ENCODE measurements around the gene CAMTA1.

The CAMTA1 gene

GRCh38 chr1:7248549-7249199 lies 463.4 kb downstream of the CAMTA1 start:
- DNase-seq (ENCODE audit: low read depth in 3 of 3, low spot score in 1 of 3): no peak

GRCh38 chr1:7249516-7249915 lies 464.3 kb downstream of the CAMTA1 start:
- no peak for DNase-seq (ENCODE audit: low read depth in 3 of 3, low spot score in 1 of 3)

DNA sequence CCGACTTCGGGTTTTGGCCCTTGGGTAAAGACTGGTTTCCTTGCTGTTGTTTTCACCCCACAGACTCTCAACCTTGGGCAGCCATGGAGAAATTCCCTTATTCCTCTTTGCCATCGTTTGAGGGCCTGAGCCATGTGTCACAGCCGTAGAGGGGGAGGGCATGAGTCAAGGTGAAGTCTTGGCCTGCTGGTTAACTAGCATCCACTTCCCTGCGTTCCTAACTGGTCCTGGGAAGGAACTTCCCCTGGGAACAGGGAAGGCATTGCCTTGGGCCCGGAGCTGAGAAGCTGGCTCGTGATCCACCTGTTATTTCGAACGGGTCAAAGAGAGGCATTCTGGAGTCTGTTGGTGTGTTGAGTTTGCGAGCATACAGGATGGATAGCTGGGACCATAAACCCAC lies 464.9 kb downstream of the CAMTA1 start:
- DNase-seq (ENCODE audit: low read depth in 3 of 3, low spot score in 1 of 3): no peak

DNA sequence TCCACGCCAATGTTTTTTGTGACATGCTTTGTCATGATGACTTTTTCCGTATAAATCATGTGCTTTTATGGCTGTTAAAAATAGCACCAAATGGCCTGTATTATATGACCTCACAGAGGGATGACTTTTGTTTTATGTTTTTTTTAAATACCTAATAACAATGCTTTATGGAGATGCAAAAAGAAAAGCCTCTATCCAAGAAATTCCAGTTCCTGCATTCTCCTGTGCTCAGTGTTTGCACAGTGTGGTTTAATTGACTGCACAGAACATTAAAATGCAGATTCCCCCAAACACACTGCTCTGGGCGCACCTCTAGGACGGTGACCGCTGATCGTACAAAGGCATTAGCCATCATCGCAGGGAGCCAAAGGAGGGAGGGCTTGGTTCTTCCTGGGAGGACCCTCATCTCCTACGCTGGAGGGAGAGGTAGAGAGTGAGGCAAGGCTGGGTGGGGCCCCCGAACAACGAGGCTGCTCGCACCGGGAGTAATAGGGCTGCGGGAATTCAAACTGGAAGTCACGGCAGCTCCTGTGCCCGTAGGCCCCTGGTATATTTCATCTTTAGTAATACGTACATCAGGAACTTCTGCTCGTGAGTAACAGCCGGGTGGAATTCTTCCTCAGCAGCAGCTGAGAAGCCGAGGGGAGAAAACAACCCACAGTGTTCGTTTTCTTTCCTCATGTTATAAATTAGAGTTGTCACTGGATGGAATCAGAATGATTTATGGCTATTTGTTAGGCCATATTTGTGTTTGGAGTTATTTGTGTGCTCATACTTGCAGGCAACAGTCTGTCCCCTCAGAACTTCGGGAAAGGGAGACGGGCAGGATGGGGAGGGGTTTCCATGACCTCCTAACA lies 465.6 kb downstream of the CAMTA1 start:
- no peak for DNase-seq (ENCODE audit: low read depth in 3 of 3, low spot score in 1 of 3)

DNA sequence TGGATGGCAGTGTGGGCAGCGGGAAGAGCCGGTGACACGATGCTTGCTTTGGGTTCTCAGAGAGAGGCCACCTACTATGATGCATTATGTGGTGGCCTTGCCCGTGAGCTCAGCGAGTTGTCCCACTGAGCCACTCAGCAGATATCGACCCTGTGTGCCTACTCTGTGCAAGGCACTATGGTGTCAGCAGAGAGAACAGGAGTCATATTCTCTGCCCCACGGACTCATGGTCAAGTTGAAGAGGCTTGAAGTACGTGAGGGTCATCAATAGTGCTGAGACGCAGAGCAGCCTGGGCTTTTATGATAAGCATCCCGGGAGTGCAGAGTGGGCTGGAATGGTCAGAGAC lies 466.2 kb downstream of the CAMTA1 start:
- no peak for DNase-seq (ENCODE audit: low read depth in 3 of 3, low spot score in 1 of 3)

GRCh38 chr1:7252411-7253117 lies 467.3 kb downstream of the CAMTA1 start:
- DNase-seq (ENCODE audit: low read depth in 3 of 3, low spot score in 1 of 3): no peak

- no peak for DNase-seq (ENCODE audit: low read depth in 3 of 3, low spot score in 1 of 3)
Observed at GRCh38 chr1:7253118-7253480, 467.8 kb downstream of the CAMTA1 start.

- no peak for DNase-seq (ENCODE audit: low read depth in 3 of 3, low spot score in 1 of 3)
Observed at GRCh38 chr1:7253988-7254587, 468.8 kb downstream of the CAMTA1 start.

GRCh38 chr1:7255303-7256058 lies 470.2 kb downstream of the CAMTA1 start:
- DNase-seq (ENCODE audit: low read depth in 3 of 3, low spot score in 1 of 3): no peak

GRCh38 chr1:7256526-7256925 lies 471.3 kb downstream of the CAMTA1 start:
- no peak for DNase-seq (ENCODE audit: low read depth in 3 of 3, low spot score in 1 of 3)

DNA sequence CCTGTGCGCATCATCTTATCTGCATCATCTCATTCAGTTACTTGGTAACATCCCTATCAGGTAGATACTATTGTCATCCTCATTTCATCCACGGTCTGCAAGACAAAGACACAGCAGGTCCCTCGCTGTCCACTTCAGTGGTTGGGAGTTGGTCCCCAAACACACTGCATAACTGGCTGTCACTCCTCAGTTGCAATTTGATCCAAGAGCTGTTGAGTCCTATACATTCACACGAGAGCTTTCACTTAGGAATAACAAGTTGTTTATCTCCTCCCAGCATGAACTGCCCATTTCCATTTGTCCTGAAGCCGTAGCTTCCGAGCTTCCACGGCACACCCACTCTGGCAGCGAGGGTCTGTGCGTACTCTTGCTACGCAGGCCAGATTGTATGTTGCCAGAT lies 472.0 kb downstream of the CAMTA1 start:
- DNase-seq (ENCODE audit: low read depth in 3 of 3, low spot score in 1 of 3): no peak

DNA sequence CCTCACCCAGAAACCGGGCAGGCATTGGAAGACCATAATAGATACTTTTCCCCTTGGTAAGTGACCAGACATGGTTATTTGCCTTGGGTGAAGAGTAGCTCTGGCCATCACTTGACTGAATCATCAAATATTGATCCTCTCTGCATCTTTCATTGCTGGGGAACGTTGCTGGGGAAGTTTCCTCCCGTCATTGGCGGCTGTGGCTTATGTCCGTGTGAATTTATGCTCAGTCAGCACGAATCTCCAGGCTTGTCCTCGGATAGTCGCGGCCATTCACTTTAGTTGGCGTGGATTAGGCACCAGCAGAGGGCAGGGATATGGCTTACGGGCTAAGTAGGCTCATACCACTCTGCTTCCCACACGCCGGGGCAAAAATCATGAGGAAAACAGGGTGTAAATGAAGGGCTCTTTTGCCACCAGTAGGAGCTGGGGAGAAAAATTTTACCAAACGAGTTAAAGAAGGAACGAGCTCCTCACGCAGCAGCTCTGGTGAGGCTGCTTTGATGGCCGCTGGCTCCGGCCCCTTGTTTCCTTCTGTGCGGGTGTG lies 473.4 kb downstream of the CAMTA1 start:
- no peak for DNase-seq (ENCODE audit: low read depth in 3 of 3, low spot score in 1 of 3)

DNA sequence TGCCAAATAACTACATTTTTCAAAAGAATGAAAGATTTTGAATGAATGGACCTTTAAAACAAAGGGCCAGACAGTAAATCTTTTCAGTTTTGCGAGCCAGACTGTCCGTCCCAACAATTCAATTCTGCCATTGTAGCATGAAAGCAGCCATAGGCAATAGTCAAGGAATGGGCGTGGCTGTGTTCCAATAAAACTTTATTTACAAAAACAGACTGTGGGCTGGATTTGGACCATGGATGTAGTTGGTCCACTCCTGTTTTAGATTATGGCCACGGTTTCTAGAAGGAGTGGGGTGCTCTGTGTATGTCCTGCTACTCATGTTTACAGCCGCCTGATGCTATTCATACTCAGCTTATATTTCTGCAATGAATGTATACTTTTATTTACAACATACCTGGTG lies 474.7 kb downstream of the CAMTA1 start:
- no peak for DNase-seq (ENCODE audit: low read depth in 3 of 3, low spot score in 1 of 3)

GRCh38 chr1:7261490-7261889 lies 476.2 kb downstream of the CAMTA1 start:
- no peak for DNase-seq (ENCODE audit: low read depth in 3 of 3, low spot score in 1 of 3)

DNA sequence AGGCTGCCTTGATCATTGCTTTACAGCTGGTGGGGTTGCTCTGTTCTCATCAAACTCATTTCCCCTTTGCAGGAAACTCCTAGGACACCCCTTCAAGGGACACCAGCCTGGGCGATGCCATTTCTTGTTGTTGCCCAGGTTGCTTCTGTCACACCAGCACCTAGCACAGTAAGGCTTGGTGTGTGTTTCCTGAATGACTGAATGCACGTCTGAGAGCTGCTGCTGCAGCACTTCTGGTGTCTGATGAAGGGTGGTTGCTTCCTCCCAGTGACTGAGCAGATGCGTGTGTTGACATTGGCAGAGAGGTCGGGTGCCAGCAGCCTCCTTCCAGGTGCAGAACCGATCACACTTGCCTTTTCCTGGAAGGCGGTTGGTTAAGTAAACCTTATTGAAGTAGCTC lies 477.4 kb downstream of the CAMTA1 start:
- DNase-seq (ENCODE audit: low read depth in 3 of 3, low spot score in 1 of 3): no peak

- no peak for DNase-seq (ENCODE audit: low read depth in 3 of 3, low spot score in 1 of 3)
Observed at GRCh38 chr1:7263021-7263960, 478.0 kb downstream of the CAMTA1 start.

- DNase-seq (ENCODE audit: low read depth in 3 of 3, low spot score in 1 of 3): no peak
Observed at GRCh38 chr1:7264101-7264500, 478.8 kb downstream of the CAMTA1 start.

- no peak for DNase-seq (ENCODE audit: low read depth in 3 of 3, low spot score in 1 of 3)
Observed at GRCh38 chr1:7265771-7266371, 480.6 kb downstream of the CAMTA1 start.

DNA sequence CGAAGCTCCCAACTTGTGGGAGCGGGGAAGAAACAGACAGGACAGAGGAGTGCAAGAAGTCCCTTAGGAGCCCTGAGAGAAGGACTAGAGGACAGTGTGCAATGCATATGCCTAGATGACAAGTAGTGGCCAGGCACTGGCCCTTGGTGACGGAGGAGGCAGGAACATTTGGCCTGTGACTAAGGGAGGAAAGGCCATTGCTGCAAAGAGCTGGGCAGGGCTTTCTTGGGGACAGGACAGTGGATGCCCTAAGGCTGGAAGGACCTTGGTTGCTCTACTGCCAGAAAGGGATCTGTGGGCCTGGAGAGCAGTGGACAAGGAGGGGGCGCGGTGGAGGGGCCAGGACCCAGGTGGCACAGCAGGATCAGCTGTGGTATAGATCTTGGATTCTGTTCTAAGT lies 481.3 kb downstream of the CAMTA1 start:
- no peak for DNase-seq (ENCODE audit: low read depth in 3 of 3, low spot score in 1 of 3)

Data from stimulated activated CD4-positive, alpha-beta T cell treated with anti-CD3 and anti-CD28 coated beads, TNF-alpha, amount 100 ng/mL, for 1 hour (primary cell).